Breast epithelium (tissue), 4 donors: ENCODE results near the gene CFAP97D1. TPM values are rescaled to one million over a fixed set of nuclear protein-coding genes. Genes with fewer than 3 reads are reported as not detected.

Experiments used
- DNase-seq, 2 donors: peaks; one replicate each; pipeline ENCODE4 v3.0.0-alpha.2; 2019; ENCODE audit warnings: low spot score in 2 of 2
- H3K27ac ChIP-seq, 2 donors: fragments of 200-600 bp; sonication (generic) in 1 of 2; one replicate each; pipeline ENCODE4 v1.5.1; 2016 to 2019; ENCODE audit warnings: mild to moderate bottlenecking in 1 of 2
- H3K27me3 ChIP-seq, 2 donors: fragments of 200-600 bp; sonication (generic) in 1 of 2; one replicate each; pipeline versions ENCODE4 v1.5.1 to v1.6.0; 2017 to 2019; ENCODE audit warnings: control low read depth in 1 of 2, mild to moderate bottlenecking in 1 of 2
- H3K36me3 ChIP-seq: fragments of 200-600 bp; one replicate; pipeline ENCODE4 v1.5.1; 2019
- H3K4me1 ChIP-seq, 2 donors: fragments of 200-600 bp; sonication (generic); one replicate each; pipeline ENCODE4 v1.5.1; 2016 to 2019; ENCODE audit warnings: control low read depth in 1 of 2
- H3K4me3 ChIP-seq, 3 donors: fragments of 200-600 bp; sonication (generic); 1 replicate in 2 of 3; 2 replicates in 1 of 3; pipeline ENCODE4 v1.5.1; 2016 to 2019; ENCODE audit warnings: mild to moderate bottlenecking in 3 of 3, moderate library complexity in 2 of 3
- H3K9me3 ChIP-seq, 2 donors: fragments of 200-600 bp; sonication (generic) in 1 of 2; one replicate each; pipeline ENCODE4 v1.5.1; 2016 to 2019; ENCODE audit warnings: control low read depth in 1 of 2
- POLR2A ChIP-seq: fragments of 450-650 bp; IDR thresholded peaks from one replicate; pipeline ENCODE4 v1.6.1; 2016; ENCODE audit warnings: antibody characterized with exemption, mild to moderate bottlenecking, moderate library complexity
- POLR2AphosphoS5 ChIP-seq, 3 donors: sonication (generic); formaldehyde crosslinking; IDR thresholded peaks; one replicate each; pipeline ENCODE4 v1.6.1; 2017; ENCODE audit warnings: antibody characterized with exemption in 3 of 3
- intact Hi-C: fragments of 100-400 bp; cut with DNase I; formaldehyde crosslinking; loops from one replicate; pipeline ENCODE4 v1.15.1; 2023; ENCODE audit warnings: low total_unique reads
- total RNA-seq, 3 donors: library from RNA; depleted of rRNA; stranded (reverse); fragments of >200 nt; gene quantifications; one replicate each; pipeline ENCODE4 v1.1.0, GENCODE V29; 2016
- TF ChIP-seq, protein P1 (sequence below), 3 donors: fragments of 450-650 bp; IDR thresholded peaks; one replicate each; pipeline ENCODE4 v1.5.1; 2016 to 2017; ENCODE audit warnings: antibody characterized with exemption in 3 of 3, mild to moderate bottlenecking in 3 of 3, moderate library complexity in 3 of 3

CFAP97D1 gene
- total RNA-seq, 3 donors from 2014 or later, result 0.16 TPM; not detected in 2

- TF ChIP-seq POLR2A (no peak), POLR2AphosphoS5 (IDR thresholded peaks at IDR 0.05) (no peak)
- TF ChIP-seq, protein P1, sequence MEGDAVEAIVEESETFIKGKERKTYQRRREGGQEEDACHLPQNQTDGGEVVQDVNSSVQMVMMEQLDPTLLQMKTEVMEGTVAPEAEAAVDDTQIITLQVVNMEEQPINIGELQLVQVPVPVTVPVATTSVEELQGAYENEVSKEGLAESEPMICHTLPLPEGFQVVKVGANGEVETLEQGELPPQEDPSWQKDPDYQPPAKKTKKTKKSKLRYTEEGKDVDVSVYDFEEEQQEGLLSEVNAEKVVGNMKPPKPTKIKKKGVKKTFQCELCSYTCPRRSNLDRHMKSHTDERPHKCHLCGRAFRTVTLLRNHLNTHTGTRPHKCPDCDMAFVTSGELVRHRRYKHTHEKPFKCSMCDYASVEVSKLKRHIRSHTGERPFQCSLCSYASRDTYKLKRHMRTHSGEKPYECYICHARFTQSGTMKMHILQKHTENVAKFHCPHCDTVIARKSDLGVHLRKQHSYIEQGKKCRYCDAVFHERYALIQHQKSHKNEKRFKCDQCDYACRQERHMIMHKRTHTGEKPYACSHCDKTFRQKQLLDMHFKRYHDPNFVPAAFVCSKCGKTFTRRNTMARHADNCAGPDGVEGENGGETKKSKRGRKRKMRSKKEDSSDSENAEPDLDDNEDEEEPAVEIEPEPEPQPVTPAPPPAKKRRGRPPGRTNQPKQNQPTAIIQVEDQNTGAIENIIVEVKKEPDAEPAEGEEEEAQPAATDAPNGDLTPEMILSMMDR (IDR thresholded peaks at IDR 0.05), result no peak
- Histone ChIP-seq H3K27me3 (no peaks in the 10 kb centered on the region), H3K4me3 (no peak overlapping the region), H3K9me3 (no peaks in the 10 kb centered on the region), H3K36me3 (no peaks in the 10 kb centered on the region), H3K27ac (no peak overlapping the region), H3K4me1 (no peaks in the 10 kb centered on the region)
- DNase-seq, result no peak
- intact Hi-C loops, result no loop called here
These were observed 42.5 kb upstream of the CFAP97D1 start for GRCh38 chr17:43737722-43738121.

- intact Hi-C loops, result no loop called here
- Histone ChIP-seq H3K4me1 (no peaks in the 10 kb centered on the region), H3K36me3 (no peaks in the 10 kb centered on the region), H3K27ac (no peak overlapping the region), H3K27me3 (no peaks in the 10 kb centered on the region), H3K9me3 (no peaks in the 10 kb centered on the region), H3K4me3 (no peak overlapping the region)
- DNase-seq, result no peak
- TF ChIP-seq POLR2AphosphoS5 (IDR thresholded peaks at IDR 0.05) (no peak), POLR2A (no peak)
- TF ChIP-seq, protein P1 (IDR thresholded peaks at IDR 0.05), result no peak
These were observed 39.7 kb upstream of the CFAP97D1 start for GRCh38 chr17:43740541-43740940.

- DNase-seq, result no peak
- intact Hi-C loops, result no loop called here
- H3K4me1 ChIP-seq, result no peaks in the 10 kb centered on the region
- no peaks in the 10 kb centered on the region for H3K36me3 ChIP-seq
- H3K4me3 ChIP-seq, result no peak overlapping the region
- TF ChIP-seq POLR2A, result no peak
- TF ChIP-seq, protein P1 (IDR thresholded peaks at IDR 0.05), result no peak
- TF ChIP-seq POLR2AphosphoS5 (IDR thresholded peaks at IDR 0.05), result no peak
- no peaks in the 10 kb centered on the region for H3K27me3 ChIP-seq
- no peaks in the 10 kb centered on the region for H3K9me3 ChIP-seq
- H3K27ac ChIP-seq, result no peak overlapping the region
These were observed 38.6 kb upstream of the CFAP97D1 start for GRCh38 chr17:43741636-43742035.

DNA sequence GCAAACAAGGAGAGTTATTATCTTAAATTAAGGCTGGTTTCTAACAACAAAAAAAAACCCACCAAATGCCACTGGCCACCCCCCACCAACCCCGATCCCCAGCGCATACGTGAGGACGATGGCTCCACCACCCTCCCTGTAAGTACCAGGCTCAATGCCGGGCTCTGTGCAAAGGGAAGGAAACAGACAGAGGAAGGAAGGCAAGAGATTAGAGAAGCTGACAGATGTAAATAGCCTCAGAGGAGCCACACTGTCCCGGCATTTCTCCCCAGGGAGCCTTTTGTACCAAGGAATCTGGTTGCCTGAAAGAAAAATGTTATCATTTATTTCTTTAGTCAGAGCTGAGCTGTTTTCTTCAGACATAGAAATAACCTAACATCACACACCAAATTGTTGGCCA is 34.7 kb upstream of the CFAP97D1 start:
- intact Hi-C loops, result no loop called here

DNA sequence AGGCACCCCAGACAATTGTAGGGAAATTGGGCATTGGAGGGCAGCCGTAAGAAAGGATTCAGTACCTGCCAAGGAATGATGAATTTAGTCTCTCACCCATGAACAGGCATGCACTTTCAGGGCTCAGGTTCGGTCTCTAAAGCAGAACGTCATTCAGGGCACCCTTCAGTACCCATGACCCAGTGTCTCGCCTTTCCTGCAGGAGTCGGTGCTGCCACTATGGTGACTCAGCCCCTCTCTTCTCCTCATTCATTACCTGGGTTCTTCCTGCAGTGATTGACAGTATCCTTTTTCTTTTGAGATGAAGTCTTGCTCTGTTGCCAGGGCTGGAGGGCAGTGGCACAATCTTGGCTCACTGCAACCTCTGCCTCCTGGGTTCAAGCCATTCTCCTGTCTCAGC is 30.1 kb upstream of the CFAP97D1 start:
- Histone ChIP-seq H3K9me3 (no peaks in the 10 kb centered on the region), H3K4me3 (no peak overlapping the region), H3K27ac (no peak overlapping the region), H3K27me3 (peaks cover 0 to 12% of the 10 kb centered on the region in 2 donors), H3K36me3 (no peaks in the 10 kb centered on the region), H3K4me1 (no peaks in the 10 kb centered on the region)
- no peak for DNase-seq
- intact Hi-C loops, result loop anchor here (5.0 to 10.0 kb wide), 2 partner anchors 185 to 1087 kb away; no protein-coding TSS in a partner anchor
- no peak for TF ChIP-seq POLR2AphosphoS5 (IDR thresholded peaks at IDR 0.05)
- TF ChIP-seq, protein P1 (IDR thresholded peaks at IDR 0.05), result no peak
- TF ChIP-seq POLR2A, result no peak

More for the DNA sequence above, 34.7 kb upstream of the CFAP97D1 start:
- Histone ChIP-seq H3K4me1 (no peaks in the 10 kb centered on the region), H3K36me3 (no peaks in the 10 kb centered on the region), H3K27me3 (peaks cover 0 to 6% of the 10 kb centered on the region in 2 donors), H3K9me3 (no peaks in the 10 kb centered on the region), H3K27ac (no peak overlapping the region), H3K4me3 (no peak overlapping the region)
- TF ChIP-seq, protein P1 (IDR thresholded peaks at IDR 0.05), result no peak
- TF ChIP-seq POLR2A (no peak), POLR2AphosphoS5 (IDR thresholded peaks at IDR 0.05) (no peak)
- DNase-seq, result no peak
